GM21723 (cell line): Measurements from ENCODE around the gene KRTAP4-5.
"Not testable (repeated sequence)": the region's sequence is repeated elsewhere in the genome, so short reads cannot be mapped to it uniquely, and the experiment has no call there.

Experiments used
- ATAC-seq: cut with Tn5 transposase; IDR thresholded peaks from one replicate; pipeline ENCODE4 v1.9.1; 2021; ENCODE audit warnings: mild to moderate bottlenecking, moderate library complexity; ENCODE audit not compliant: unreplicated experiment

KRTAP4-5 gene

DNA sequence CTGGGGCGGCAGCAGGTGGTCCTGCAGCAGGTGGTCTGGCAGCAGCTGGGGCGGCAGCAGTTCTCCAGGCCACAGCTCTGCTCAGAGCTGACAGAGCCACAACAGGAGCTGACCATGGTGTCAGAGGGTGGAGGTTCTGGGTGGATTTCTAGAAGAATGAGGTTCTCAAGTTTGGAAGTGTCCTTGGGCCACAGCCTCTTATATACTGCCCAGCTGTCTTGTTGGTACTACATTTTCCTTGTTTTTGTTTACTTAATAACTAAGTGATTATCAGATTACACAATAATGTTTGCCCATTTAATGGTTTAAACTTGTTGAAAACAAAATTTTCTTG is at the start of gene KRTAP4-5:
Gene KRTAP4-5 (minus strand): TSS at position 174 of the 334 bp plus-strand sequence. CDS start 58 bp downstream, at position 116.
- no peak for ATAC-seq

- ATAC-seq: no peak
Observed at GRCh38 chr17:41196068-41196467, 46.4 kb upstream of the KRTAP4-5 start.

GRCh38 chr17:41190328-41190727 is 40.7 kb upstream of the KRTAP4-5 start:
- no peak for ATAC-seq

GRCh38 chr17:41189837-41190318 is 40.3 kb upstream of the KRTAP4-5 start, which contains the start of gene KRTAP9-1:
KRTAP9-1 (plus strand) TSS chr17:41189887; CDS start chr17:41189887, 0 bp downstream.
- ATAC-seq: not testable (repeated sequence)

DNA sequence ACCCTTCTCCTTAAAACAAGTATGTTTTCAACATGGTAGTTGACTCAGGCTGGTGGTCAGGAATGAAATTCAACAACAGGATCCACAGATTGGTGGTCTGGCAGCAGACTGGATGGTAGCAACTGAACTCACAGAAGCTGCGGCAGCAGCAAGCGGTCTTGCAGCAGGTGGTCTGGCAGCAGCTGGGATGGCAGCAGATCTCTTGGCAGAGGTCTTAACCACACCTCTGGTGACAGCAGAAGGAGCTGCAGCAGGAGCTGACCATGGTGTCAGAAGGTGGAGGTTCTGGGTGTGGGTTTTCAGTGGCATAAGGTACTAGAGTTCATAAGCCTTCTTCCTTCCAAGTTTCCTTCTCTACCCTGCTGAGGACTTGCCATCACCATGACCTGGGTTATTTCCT is 37.2 kb upstream of the KRTAP4-5 start:
- no peak for ATAC-seq

DNA sequence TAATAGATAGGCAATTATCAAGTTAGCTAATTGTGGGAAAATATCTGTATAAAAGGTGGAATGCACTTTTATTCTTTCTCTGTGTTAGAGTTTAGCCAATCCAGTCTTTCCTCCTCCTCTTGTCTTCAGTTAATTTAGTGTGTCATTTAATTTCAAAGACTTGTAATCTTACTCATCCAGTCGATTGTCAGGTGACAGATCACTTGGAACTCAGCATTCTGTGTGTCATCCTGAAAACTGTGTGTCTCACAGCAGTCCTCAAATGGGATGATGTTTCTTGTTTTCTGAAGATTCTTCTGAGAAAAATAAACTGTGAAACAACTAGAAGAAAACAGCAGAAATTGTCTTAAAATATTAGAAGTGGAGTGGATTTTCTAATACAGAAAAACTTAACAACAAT is 35.4 kb upstream of the KRTAP4-5 start:
- ATAC-seq: no peak

GRCh38 chr17:41184480-41184961 is 34.9 kb upstream of the KRTAP4-5 start, which contains the start of gene KRTAP4-1:
KRTAP4-1 (minus strand) TSS chr17:41184911; CDS start chr17:41184854, 57 bp downstream.
- ATAC-seq: no peak

DNA sequence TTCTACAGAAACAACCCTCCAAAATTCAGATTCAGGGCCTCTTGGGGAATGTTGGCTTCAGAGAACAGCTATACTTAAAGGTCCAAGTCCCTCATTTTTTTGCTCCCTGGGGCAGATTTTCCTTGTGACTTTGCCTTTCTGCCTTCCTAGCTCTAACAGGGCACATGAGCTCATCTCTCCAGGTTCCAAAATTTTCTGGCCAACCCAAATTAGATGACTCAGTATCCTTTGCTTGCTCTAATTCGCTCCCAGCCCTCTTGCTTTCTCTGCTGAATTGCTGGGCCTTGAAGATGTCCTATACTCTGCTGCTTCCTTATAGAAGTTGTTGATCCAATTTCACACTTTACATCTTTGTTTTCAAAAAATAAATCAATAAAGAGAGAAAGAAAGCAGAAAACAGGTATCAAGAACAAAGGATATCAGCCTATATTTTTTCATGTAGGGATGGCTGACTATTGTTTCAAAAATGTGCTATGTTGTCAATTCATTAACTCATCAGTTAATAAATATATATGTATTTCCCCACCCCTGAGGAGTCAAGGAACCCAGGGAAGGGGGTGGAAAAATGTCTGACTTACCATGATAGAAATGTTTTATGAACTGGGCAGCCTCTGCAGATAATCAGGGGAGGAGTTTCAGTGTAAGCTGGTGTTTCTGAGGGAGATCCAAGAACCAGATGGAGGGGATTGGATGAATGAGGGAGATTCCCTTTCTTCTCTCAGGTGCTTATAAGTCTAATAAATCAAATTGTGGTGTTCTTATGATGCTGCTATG is 29.4 kb upstream of the KRTAP4-5 start:
- ATAC-seq: no peak

DNA sequence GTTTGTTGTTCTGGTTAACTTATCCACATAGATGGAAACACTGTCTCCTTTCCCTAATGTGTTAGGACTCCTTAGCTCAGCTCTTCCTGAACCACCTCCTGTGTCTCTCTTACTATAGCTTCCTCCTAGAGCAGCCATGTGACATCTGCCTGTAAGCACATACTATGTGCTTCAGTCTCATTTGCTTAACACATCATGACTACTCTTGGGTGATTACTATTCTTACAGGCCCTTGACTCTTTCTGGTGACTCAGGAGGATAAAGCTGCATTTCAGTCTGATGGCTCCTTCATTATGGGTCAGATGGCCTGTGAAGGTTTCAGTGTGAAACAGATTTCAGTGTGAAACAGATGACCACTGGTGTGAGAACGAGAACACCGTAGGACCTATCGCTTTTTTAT is 28.7 kb upstream of the KRTAP4-5 start:
- no peak for ATAC-seq

GRCh38 chr17:41177727-41178271 is 28.2 kb upstream of the KRTAP4-5 start, which contains the start of gene KRTAP4-2:
KRTAP4-2 (minus strand) TSS chr17:41178221; CDS start chr17:41178164, 57 bp downstream.
- no peak for ATAC-seq

DNA sequence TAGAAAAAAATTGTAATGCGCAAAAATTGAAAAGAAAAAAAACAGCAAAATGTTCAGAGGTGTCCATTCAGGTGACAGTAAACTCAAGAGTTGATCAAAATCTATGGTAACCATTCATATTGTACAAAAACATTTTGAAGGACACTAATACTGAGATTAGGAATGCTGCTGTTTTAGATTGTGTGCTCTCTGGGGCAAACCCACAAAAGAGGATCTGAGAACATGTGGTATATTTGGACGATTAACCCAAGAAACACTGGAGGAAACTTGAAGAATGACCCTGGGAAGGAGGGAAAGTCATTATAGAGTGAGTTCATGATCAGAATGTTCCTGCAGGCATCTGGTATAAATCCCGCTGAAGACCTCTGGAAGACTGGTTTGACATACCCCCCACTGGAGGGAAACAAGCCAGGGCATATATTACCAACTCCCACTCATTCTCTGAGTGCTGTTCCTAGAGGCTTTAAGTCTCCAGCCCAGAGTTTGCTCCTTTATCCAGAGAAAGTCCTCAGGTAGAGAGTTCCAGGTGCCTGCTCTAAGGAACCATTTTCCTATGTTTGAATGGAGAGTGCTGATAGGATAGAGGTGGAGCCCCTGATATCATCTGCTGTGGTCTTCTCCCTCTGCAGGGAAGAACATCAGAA is 27.2 kb upstream of the KRTAP4-5 start:
- no peak for ATAC-seq

GRCh38 chr17:41171886-41172285 is 22.3 kb upstream of the KRTAP4-5 start:
- no peak for ATAC-seq

DNA sequence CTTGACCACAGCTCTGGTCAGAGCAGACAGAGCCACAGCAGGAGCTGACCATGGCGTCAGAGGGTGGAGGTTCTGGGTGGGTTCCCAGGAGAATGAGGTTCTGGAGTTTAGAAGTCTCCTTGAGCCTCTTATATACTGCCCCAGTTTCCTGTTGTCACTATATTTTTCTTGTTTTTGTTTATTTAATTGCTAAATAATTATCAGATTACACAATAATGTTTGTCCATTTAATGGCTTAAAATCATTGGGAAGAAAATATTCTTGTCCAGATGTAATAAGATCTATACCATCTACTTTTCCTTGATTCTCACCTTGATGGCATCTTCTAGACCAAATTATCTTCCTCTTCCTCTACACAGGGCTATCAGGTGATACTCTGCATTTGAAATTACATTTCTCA is 18.5 kb upstream of the KRTAP4-5 start, which contains the start of gene KRTAP4-3:
Gene KRTAP4-3 (minus strand): TSS at position 101 of the 400 bp plus-strand sequence. CDS start 49 bp downstream, at position 52.
- ATAC-seq: no peak

- no peak for ATAC-seq
Observed at GRCh38 chr17:41167561-41167960, 17.9 kb upstream of the KRTAP4-5 start.

DNA sequence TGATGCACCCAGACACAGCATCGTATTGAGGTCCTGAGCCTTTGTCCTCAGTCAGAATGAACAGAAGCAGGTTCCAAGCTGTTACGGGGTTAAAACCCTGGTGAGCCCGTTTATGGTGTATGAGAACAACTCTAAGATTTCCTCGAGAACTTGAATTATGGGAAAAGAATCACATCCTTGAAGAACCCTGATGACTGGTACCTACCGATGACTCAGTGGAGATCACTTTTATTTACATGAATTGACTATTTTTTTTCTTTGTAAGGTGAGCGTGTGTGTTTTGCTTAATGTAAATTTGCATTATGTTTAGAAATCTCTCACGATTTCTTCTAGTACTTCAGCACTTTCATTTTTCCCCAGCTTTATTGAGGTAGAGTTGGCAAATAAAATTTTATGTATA is 14.2 kb upstream of the KRTAP4-5 start:
- ATAC-seq: no peak

DNA sequence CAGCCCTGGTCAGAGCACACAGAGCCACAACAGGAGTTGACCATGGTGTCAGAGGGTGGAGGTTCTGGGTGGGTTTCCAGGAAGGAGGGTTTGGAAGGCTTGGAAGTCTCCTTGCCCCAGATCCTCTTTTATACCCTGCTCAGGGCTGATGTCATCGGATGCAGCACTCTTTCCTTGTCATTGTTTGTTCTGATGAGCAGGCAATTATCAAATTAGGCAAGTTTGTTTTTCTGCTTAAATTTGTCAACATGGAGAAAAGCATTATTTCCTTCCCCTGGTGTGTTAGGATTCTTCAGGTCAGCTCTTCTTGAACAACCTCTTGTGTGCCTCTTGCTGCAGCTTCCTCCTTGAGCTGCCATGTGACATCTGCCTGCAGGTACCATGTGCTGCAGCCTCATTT is 11.0 kb upstream of the KRTAP4-5 start, which contains the start of gene KRTAP4-4:
Gene KRTAP4-4 (minus strand): TSS at position 101 of the 400 bp plus-strand sequence. CDS start 57 bp downstream, at position 44.
- no peak for ATAC-seq

- ATAC-seq: not testable (repeated sequence)
Observed at GRCh38 chr17:41160190-41160589, 10.6 kb upstream of the KRTAP4-5 start.

- no peak for ATAC-seq
Observed at GRCh38 chr17:41153856-41154255, 4.2 kb upstream of the KRTAP4-5 start.

DNA sequence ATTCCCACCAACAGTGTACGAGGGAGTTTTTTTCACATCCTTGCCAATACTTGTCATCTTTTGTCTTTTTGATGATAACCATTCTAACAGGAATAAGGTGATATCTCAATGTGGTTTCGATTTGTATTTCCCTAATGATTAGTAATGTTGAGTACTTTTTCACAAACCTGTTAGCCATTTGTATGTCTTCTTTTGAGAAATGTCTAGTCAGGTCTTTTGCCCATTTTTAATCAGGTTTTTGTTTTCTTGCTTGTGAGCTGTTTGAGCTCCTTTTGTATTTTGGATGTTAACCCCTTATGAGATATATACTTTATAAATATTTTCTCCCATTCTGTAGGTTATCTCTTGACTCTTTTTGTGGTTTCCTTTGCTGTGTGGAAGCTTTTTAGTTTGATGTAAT is 1.9 kb upstream of the KRTAP4-5 start:
- no peak for ATAC-seq

- no peak for ATAC-seq
Observed at GRCh38 chr17:41150026-41150425, 401 bp upstream of the KRTAP4-5 start.

DNA sequence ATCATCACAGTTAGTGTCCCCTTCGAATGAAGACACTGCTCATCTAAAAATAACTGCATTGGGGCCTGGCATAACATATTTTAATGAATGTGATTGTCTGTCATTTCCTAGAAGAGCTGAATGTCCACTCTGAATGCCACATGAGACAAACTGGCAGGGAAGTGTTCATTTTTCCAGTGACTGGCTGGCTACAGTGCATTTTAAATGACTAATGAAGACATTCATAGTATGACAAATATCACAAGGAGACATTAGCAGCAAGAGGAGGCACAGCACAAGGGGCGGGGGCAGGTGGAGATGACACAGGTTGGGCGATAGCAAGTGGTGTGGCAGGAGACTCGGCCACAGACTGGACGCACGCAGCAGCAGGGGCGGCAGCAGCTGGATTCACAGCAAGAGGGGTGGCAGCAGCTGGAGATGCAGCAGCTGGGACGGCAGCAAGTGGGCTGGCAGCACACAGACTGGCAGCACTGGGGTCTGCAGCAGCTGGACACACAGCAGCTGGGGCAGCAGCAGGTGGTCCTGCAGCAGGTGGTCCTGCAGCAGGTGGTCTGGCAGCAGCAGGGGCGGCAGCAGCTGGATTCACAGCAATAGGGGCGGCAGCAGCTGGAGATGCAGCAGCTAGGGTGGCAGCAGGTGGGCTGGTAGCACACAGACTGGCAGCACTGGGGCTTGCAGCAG is 514 bp downstream of the KRTAP4-5 start:
- ATAC-seq: not testable (repeated sequence)
